ENCODE measurements around the gene SPG11. TPM values are rescaled to one million over a fixed set of nuclear protein-coding genes. Genes with fewer than 3 reads are reported as not detected.
A peak's percentile ranks its signal among the peaks of the same experiment; 100 is the strongest.

Gene SPG11, protein sequence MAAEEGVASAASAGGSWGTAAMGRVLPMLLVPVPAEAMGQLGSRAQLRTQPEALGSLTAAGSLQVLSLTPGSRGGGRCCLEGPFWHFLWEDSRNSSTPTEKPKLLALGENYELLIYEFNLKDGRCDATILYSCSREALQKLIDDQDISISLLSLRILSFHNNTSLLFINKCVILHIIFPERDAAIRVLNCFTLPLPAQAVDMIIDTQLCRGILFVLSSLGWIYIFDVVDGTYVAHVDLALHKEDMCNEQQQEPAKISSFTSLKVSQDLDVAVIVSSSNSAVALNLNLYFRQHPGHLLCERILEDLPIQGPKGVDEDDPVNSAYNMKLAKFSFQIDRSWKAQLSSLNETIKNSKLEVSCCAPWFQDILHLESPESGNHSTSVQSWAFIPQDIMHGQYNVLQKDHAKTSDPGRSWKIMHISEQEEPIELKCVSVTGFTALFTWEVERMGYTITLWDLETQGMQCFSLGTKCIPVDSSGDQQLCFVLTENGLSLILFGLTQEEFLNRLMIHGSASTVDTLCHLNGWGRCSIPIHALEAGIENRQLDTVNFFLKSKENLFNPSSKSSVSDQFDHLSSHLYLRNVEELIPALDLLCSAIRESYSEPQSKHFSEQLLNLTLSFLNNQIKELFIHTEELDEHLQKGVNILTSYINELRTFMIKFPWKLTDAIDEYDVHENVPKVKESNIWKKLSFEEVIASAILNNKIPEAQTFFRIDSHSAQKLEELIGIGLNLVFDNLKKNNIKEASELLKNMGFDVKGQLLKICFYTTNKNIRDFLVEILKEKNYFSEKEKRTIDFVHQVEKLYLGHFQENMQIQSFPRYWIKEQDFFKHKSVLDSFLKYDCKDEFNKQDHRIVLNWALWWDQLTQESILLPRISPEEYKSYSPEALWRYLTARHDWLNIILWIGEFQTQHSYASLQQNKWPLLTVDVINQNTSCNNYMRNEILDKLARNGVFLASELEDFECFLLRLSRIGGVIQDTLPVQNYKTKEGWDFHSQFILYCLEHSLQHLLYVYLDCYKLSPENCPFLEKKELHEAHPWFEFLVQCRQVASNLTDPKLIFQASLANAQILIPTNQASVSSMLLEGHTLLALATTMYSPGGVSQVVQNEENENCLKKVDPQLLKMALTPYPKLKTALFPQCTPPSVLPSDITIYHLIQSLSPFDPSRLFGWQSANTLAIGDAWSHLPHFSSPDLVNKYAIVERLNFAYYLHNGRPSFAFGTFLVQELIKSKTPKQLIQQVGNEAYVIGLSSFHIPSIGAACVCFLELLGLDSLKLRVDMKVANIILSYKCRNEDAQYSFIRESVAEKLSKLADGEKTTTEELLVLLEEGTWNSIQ (N-terminal part only)
- total RNA-seq = 10 to 100 TPM; 68.1 to 76.0 TPM

GRCh38 chr15:44663410-44664308 is at the start of gene SPG11:
TSS of gene SPG11 (minus strand) at chr15:44663662. CDS start at chr15:44663647, 15 bp downstream.
- peaks cover 18% of the 10 kb centered on the region in 2 donors for H3K4me1 ChIP-seq (ENCODE audit: control insufficient read depth in 1 of 2, low read depth in 2 of 2)
- H3K36me3 ChIP-seq = no peaks in the 10 kb centered on the region
- H3K4me3 ChIP-seq = peak within 1 kb of the TSS; percentile 97
- TF ChIP-seq CTCF (IDR thresholded peaks at IDR 0.05) = peak; percentile 94
- DNase-seq (ENCODE audit: low spot score) = peak; percentile 96
- no peaks in the 10 kb centered on the region for H3K9me3 ChIP-seq
- peak within 1 kb of the TSS; percentile 92 to 98 for H3K27ac ChIP-seq
- H3K27me3 ChIP-seq (replicated peaks; ENCODE audit: insufficient read depth) = no peaks in the 10 kb centered on the region
- ATAC-seq (ENCODE audit: insufficient number of reproducible peaks, low FRiP score, low read depth) = peak; percentile 99

DNA sequence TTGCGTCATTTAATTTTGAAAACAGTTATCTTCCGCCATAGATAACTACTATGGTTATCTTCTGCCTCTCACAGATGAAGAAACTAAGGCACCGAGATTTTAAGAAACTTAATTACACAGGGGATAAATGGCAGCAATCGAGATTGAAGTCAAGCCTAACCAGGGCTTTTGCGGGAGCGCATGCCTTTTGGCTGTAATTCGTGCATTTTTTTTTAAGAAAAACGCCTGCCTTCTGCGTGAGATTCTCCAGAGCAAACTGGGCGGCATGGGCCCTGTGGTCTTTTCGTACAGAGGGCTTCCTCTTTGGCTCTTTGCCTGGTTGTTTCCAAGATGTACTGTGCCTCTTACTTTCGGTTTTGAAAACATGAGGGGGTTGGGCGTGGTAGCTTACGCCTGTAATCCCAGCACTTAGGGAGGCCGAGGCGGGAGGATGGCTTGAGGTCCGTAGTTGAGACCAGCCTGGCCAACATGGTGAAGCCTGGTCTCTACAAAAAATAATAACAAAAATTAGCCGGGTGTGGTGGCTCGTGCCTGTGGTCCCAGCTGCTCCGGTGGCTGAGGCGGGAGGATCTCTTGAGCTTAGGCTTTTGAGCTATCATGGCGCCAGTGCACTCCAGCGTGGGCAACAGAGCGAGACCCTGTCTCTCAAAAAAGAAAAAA is 49.0 kb upstream of the SPG11 start:
- H3K9me3 ChIP-seq = no peaks in the 10 kb centered on the region
- H3K27ac ChIP-seq = peak overlapping the region; percentile 99
- peaks cover 21% of the 10 kb centered on the region for H3K36me3 ChIP-seq
- peak overlapping the region; percentile 99 for H3K4me3 ChIP-seq
- H3K4me1 ChIP-seq (ENCODE audit: control insufficient read depth in 1 of 2, low read depth in 2 of 2) = peaks cover 13 to 47% of the 10 kb centered on the region in 2 donors
- no peak for TF ChIP-seq CTCF (IDR thresholded peaks at IDR 0.05)
- ATAC-seq (ENCODE audit: insufficient number of reproducible peaks, low FRiP score, low read depth) (peak; percentile 72), DNase-seq (ENCODE audit: low spot score) (peak; percentile 53)
- no peaks in the 10 kb centered on the region for H3K27me3 ChIP-seq (replicated peaks; ENCODE audit: insufficient read depth)

GRCh38 chr15:44711743-44712345 is 48.4 kb upstream of the SPG11 start:
- Histone ChIP-seq H3K27me3 (replicated peaks; ENCODE audit: insufficient read depth) (no peaks in the 10 kb centered on the region), H3K27ac (peak overlapping the region; percentile 99), H3K4me1 (ENCODE audit: control insufficient read depth in 1 of 2, low read depth in 2 of 2) (peaks cover 13 to 46% of the 10 kb centered on the region in 2 donors), H3K36me3 (peaks cover 15% of the 10 kb centered on the region), H3K4me3 (peak overlapping the region; percentile 99), H3K9me3 (no peaks in the 10 kb centered on the region)
- no peak for DNase-seq (ENCODE audit: low spot score)
- TF ChIP-seq CTCF (IDR thresholded peaks at IDR 0.05) = no peak
- no peak for ATAC-seq (ENCODE audit: insufficient number of reproducible peaks, low FRiP score, low read depth)

GRCh38 chr15:44711096-44711742 is 47.8 kb upstream of the SPG11 start, which contains the start of the genes B2M and PATL2:
TSS of gene B2M (plus strand) at chr15:44711517. CDS start at chr15:44711547, 30 bp downstream.
TSS of gene PATL2 (minus strand) at chr15:44711323. CDS start at chr15:44676490, 34,833 bp downstream.
- no peaks in the 10 kb centered on the region for H3K27me3 ChIP-seq (replicated peaks; ENCODE audit: insufficient read depth)
- peak; percentile 89 for DNase-seq (ENCODE audit: low spot score)
- H3K4me1 ChIP-seq (ENCODE audit: control insufficient read depth in 1 of 2, low read depth in 2 of 2) = peaks cover 13 to 40% of the 10 kb centered on the region in 2 donors
- peak; percentile 4 for TF ChIP-seq CTCF (IDR thresholded peaks at IDR 0.05)
- H3K27ac ChIP-seq = peak within 1 kb of the TSS; percentile 99
- H3K4me3 ChIP-seq = peak within 1 kb of the TSS; percentile 99
- no peaks in the 10 kb centered on the region for H3K9me3 ChIP-seq
- H3K36me3 ChIP-seq = peaks cover 8% of the 10 kb centered on the region
- peak; percentile 85 for ATAC-seq (ENCODE audit: insufficient number of reproducible peaks, low FRiP score, low read depth)
